ENCODE measurements around the gene CAND2. TPM values are rescaled to one million over a fixed set of nuclear protein-coding genes. Genes with fewer than 3 reads are reported as not detected.

CAND2 gene
- total and polyA plus RNA-seq, 9 of the 15 experiments (the other 6 are each of a cell fraction or from before 2014, with no cell fraction given), result 0.91 to 14.9 (median 4.3) TPM

- TF ChIP-seq OTX1 (CRISPR knock-in tag; IDR thresholded peaks at IDR 0.05), result peak; percentile 70; the same call in 1 of the 2 replicates
- no peak for TF ChIP-seq HIVEP1 (CRISPR knock-in tag; IDR thresholded peaks at IDR 0.05)
- TF ChIP-seq YBX1 (IDR thresholded peaks at IDR 0.05), result no peak
- TF ChIP-seq ETV1 (tag; conservative IDR thresholded peaks at IDR 0.05; ENCODE audit: low read depth), result no peak
- no peak for TF ChIP-seq RNF219 (CRISPR knock-in tag; IDR thresholded peaks at IDR 0.05)
- no peak for TF ChIP-seq ZNF316 (IDR thresholded peaks at IDR 0.05)
- no peak for TF ChIP-seq SNIP1 (IDR thresholded peaks at IDR 0.05; ENCODE audit: low read depth)
- TF ChIP-seq POLR2AphosphoS2 (IDR thresholded peaks at IDR 0.05; ENCODE audit: low read length), result no peak
- TF ChIP-seq KHSRP (IDR thresholded peaks at IDR 0.05), result no peak
- TF ChIP-seq KDM1A (IDR thresholded peaks at IDR 0.05), result peak; percentile 7 to 57; a peak in 2 of 4 replicates
- TF ChIP-seq ZNF696 (CRISPR knock-in tag; conservative IDR thresholded peaks at IDR 0.05), result no peak
- TF ChIP-seq XRCC5 (IDR thresholded peaks at IDR 0.05; ENCODE audit: low read depth, low read length), result 0 out of 2 replicates have a peak, but pooled peaks have one; percentile 5
- TF ChIP-seq SNAPC5 (CRISPR knock-in tag; IDR thresholded peaks at IDR 0.05), result no peak
- no peak for TF ChIP-seq DMBX1 (CRISPR knock-in tag; IDR thresholded peaks at IDR 0.05; ENCODE audit: borderline replicate concordance)
- TF ChIP-seq ZNF586 (CRISPR knock-in tag; conservative IDR thresholded peaks at IDR 0.05), result no peak
- TF ChIP-seq CREB5 (CRISPR knock-in tag; IDR thresholded peaks at IDR 0.05), result no peak
- peak; percentile 57 for TF ChIP-seq TBP (optimal IDR thresholded peaks at IDR 0.05; ENCODE audit: low read depth, low read length)
- no peak for TF ChIP-seq NEUROD1 (IDR thresholded peaks at IDR 0.05; ENCODE audit: borderline replicate concordance, low read depth, low read length, partially characterized antibody)
- TF ChIP-seq TAL1 (IDR thresholded peaks at IDR 0.05), result 0 out of 2 replicates have a peak, but pooled peaks have one; percentile 4
- no peak for TF ChIP-seq ZNF280B (CRISPR knock-in tag; IDR thresholded peaks at IDR 0.05)
- no peak for TF ChIP-seq ZNF668 (CRISPR knock-in tag; IDR thresholded peaks at IDR 0.05)
- no peak for TF ChIP-seq PTTG1 (tag; IDR thresholded peaks at IDR 0.05; ENCODE audit: low read depth)
Measured at GRCh38 chr3:12796171-12797123, at the start of gene CAND2 (continued).

Data from K562 (cell line).